ENCODE measurements around the gene MYL11. TPM values are rescaled to one million over a fixed set of nuclear protein-coding genes. Genes with fewer than 3 reads are reported as not detected.
A peak's percentile ranks its signal among the peaks of the same experiment; 100 is the strongest.

Gene MYL11
- total RNA-seq, 1 experiment from 2014 or later = not detected

- RAD21 ChIA-PET (ENCODE audit: low non-redundant PET in 1 of 2, low total read pairs in 2 of 2, uncharacterized antibody in 2 of 2, unreplicated experiment in 2 of 2) = no interaction called here
- POLR2A ChIA-PET = interaction anchor here (1.4 to 1.9 kb wide), 3 partner anchors 23 to 262 kb away, joined by 4 to 7 read pairs (median 6); partner anchors contain the start of gene ZNF48
- peaks cover 0 to 6% of the 10 kb centered on the region in 2 experiments; a peak in 1 of 4 replicates for H3K36me3 ChIP-seq (ENCODE audit: control insufficient read depth in 1 of 2, insufficient read depth in 2 of 2, low read length in 2 of 2)
- no peaks in the 10 kb centered on the region for H3K9me3 ChIP-seq (ENCODE audit: control insufficient read depth in 1 of 2, insufficient read depth in 1 of 2, low read depth in 1 of 2, low read length in 2 of 2)
- peak overlapping the region; percentile 1; the same call in 1 of the 2 replicates for H3K27ac ChIP-seq (ENCODE audit: low read depth, low read length)
- peaks cover 24 to 38% of the 10 kb centered on the region in 2 experiments for H3K4me1 ChIP-seq (ENCODE audit: control insufficient read depth in 1 of 2, insufficient read depth in 2 of 2, low read length in 2 of 2)
- peaks cover 27% of the 10 kb centered on the region for H3K79me2 ChIP-seq (ENCODE audit: insufficient read depth, low read length)
- H3K4me2 ChIP-seq (ENCODE audit: low read length) = peak overlapping the region; percentile 77; the same call in 1 of the 2 replicates
- no peak for ATAC-seq
- H4K20me1 ChIP-seq (ENCODE audit: insufficient read depth) = no peaks in the 10 kb centered on the region
- no peaks in the 10 kb centered on the region for H3K27me3 ChIP-seq (ENCODE audit: insufficient read depth, low read length)
- intact Hi-C loops (cut with micrococcal nuclease) = no loop called here
- DNase-seq (ENCODE audit: low read depth, low spot score) = no peak
- peak overlapping the region; percentile 53; the same call in 1 of the 2 replicates for H3K9ac ChIP-seq (ENCODE audit: low read length)
- BruUV-seq (replicated peaks) = no TSS peak
- no peaks in the 10 kb centered on the region for H3K9me2 ChIP-seq (ENCODE audit: insufficient read depth)
- H3K4me3 ChIP-seq (replicated peaks in 1 of 2; ENCODE audit: low read depth in 1 of 2, low read length in 2 of 2) = no peak overlapping the region
- no peak overlapping the region for H2AFZ ChIP-seq (ENCODE audit: low read depth, low read length, poor library complexity, severe bottlenecking)
- TF ChIP-seq, protein P1, sequence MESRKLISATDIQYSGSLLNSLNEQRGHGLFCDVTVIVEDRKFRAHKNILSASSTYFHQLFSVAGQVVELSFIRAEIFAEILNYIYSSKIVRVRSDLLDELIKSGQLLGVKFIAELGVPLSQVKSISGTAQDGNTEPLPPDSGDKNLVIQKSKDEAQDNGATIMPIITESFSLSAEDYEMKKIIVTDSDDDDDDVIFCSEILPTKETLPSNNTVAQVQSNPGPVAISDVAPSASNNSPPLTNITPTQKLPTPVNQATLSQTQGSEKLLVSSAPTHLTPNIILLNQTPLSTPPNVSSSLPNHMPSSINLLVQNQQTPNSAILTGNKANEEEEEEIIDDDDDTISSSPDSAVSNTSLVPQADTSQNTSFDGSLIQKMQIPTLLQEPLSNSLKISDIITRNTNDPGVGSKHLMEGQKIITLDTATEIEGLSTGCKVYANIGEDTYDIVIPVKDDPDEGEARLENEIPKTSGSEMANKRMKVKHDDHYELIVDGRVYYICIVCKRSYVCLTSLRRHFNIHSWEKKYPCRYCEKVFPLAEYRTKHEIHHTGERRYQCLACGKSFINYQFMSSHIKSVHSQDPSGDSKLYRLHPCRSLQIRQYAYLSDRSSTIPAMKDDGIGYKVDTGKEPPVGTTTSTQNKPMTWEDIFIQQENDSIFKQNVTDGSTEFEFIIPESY (IDR thresholded peaks at IDR 0.05; ENCODE audit: extremely low read depth, insufficient replicate concordance, low read length) = no peak
- TF ChIP-seq CTCF (IDR thresholded peaks at IDR 0.05 in 2 of 3, conservative IDR thresholded peaks at IDR 0.05 in 1 of 3; ENCODE audit: borderline replicate concordance in 1 of 3, insufficient read depth in 1 of 3, low read depth in 2 of 3, low read length in 2 of 3) = no peak
- TF ChIP-seq, protein P2, sequence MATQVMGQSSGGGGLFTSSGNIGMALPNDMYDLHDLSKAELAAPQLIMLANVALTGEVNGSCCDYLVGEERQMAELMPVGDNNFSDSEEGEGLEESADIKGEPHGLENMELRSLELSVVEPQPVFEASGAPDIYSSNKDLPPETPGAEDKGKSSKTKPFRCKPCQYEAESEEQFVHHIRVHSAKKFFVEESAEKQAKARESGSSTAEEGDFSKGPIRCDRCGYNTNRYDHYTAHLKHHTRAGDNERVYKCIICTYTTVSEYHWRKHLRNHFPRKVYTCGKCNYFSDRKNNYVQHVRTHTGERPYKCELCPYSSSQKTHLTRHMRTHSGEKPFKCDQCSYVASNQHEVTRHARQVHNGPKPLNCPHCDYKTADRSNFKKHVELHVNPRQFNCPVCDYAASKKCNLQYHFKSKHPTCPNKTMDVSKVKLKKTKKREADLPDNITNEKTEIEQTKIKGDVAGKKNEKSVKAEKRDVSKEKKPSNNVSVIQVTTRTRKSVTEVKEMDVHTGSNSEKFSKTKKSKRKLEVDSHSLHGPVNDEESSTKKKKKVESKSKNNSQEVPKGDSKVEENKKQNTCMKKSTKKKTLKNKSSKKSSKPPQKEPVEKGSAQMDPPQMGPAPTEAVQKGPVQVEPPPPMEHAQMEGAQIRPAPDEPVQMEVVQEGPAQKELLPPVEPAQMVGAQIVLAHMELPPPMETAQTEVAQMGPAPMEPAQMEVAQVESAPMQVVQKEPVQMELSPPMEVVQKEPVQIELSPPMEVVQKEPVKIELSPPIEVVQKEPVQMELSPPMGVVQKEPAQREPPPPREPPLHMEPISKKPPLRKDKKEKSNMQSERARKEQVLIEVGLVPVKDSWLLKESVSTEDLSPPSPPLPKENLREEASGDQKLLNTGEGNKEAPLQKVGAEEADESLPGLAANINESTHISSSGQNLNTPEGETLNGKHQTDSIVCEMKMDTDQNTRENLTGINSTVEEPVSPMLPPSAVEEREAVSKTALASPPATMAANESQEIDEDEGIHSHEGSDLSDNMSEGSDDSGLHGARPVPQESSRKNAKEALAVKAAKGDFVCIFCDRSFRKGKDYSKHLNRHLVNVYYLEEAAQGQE (IDR thresholded peaks at IDR 0.05; ENCODE audit: low read depth) = no peak
- no peak for TF ChIP-seq RAD21 (IDR thresholded peaks at IDR 0.05; ENCODE audit: low read depth)
- CTCF ChIA-PET = interaction anchor here (1.2 to 2.2 kb wide), 2 partner anchors 16 to 37 kb away, joined by 4 to 17 read pairs; no protein-coding TSS in a partner anchor
Observed at GRCh38 chr16:30372038-30372712, 2.4 kb upstream of the MYL11 start.
